HG03135 (cell line): ENCODE data around the gene SNUPN.

Source experiments
- ATAC-seq: cut with Tn5 transposase; IDR thresholded peaks from one replicate; pipeline ENCODE4 v1.9.1; 2021; ENCODE audit warnings: mild to moderate bottlenecking, moderate library complexity; ENCODE audit not compliant: unreplicated experiment

The SNUPN gene

GRCh38 chr15:75625542-75626347, at the start of gene SNUPN:
SNUPN (minus strand) TSS chr15:75625725; CDS start chr15:75621051, 4,674 bp downstream.
- peak; percentile 71 for ATAC-seq

GRCh38 chr15:75674366-75674765, 48.8 kb upstream of the SNUPN start:
- ATAC-seq, result no peak

GRCh38 chr15:75673426-75674235, 48.1 kb upstream of the SNUPN start:
- no peak for ATAC-seq

- no peak for ATAC-seq
These were observed 47.3 kb upstream of the SNUPN start for GRCh38 chr15:75672646-75673425.

- no peak for ATAC-seq
These were observed 46.4 kb upstream of the SNUPN start for GRCh38 chr15:75671730-75672602.

GRCh38 chr15:75669879-75670212, 44.3 kb upstream of the SNUPN start:
- no peak for ATAC-seq

GRCh38 chr15:75669191-75669878, 43.8 kb upstream of the SNUPN start:
- no peak for ATAC-seq

GRCh38 chr15:75666823-75667501, 41.4 kb upstream of the SNUPN start:
- no peak for ATAC-seq

GRCh38 chr15:75663931-75664421, 38.5 kb upstream of the SNUPN start:
- no peak for ATAC-seq

DNA sequence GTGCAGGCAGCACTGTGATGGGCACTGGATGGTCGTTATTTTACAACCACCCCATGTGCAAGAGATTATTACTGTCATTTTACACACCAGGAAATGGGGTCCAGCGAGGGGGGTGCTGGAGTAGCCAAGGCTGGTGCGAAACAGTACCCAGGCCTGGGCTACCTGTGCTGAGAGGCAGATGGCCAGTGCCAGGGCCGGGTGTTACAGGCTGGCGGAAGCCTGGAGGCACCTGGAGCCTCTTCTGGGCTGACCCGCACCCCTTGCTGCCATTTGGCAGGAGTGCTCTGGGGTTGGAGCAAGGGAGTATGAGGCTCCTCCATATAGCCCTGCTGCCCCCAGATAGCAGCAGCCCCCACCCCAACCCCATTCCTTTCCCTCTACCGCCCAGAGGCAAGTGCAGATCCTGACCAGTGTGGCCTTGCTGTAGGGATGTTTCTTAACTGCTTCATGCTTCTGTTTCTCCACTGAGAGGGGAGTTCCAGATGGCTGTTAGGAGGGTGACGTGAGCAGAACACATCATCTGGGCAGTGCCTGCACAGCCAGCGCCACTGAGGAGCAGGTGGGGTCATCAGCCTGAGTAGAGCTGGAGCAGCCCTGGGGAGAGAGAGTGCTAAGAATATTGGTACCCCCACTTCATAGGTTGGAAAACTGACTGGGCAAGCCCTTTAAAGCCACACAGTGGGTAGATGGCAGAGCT, 37.4 kb upstream of the SNUPN start:
- no peak for ATAC-seq

- no peak for ATAC-seq
These were observed 36.2 kb upstream of the SNUPN start for GRCh38 chr15:75661756-75662140.

- no peak for ATAC-seq
These were observed 35.7 kb upstream of the SNUPN start for GRCh38 chr15:75661100-75661755.

DNA sequence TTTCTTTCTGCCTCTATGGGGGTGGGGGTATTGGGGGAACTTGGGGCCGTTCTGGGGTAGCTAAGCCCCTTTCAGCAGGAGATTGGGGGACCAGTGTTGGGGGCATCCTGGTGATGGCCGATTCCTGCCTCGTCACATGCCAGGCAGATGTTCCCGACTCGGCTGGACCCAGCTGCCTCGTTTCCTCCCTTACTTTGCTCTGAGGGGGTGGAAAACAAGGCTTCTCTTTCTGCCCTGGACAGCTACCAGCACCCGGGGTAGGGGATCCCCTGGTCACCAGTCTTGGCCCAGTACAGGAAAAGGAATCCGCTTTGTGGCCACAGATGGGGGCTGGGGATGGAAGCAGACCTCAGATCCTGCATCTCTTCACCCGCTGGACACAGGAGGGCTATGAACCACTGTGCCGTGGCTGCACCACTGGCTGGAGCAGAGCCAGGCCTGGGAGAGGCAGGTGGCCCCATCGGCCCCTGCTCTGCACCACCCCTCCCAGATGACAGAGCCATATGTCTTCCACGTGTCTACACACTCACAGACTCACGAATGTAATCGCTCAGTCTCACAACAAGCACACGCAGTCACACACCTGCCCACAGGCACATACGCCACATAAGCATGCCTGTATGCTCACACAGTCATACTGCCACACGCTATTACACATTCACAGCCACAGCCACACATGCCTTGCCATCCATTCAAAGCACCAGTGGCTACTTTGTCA, 34.6 kb upstream of the SNUPN start:
- no peak for ATAC-seq

DNA sequence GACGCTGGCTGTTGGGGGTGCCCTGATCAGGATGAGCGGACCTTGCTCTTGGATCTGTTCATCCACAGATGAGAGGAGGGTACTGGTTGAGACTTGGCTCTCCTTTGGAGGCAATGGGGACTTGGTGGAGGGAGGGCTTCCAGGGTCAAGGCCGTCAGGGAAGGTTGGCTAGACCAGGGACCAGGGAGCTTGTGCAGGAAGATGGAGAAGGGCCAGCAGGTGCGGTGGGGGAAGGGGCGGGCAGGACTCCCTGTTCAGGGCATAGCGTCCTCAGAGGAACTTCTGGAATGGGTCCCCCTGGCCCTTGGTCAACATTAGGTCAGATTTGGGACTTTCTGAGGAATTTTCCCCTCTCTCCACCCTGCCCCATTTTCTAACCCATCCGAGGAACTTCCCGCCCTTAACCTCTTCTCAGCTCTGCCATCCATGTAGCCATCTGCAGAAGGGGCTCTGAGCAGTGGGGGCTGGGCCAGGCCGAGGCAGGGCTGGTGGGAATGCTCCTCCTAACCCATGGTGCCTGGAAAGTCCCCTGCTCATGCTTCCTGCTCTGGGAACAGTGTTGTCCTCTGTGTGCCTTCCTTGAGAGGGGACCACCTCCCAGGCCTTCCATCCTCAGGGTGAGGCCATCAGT, 33.7 kb upstream of the SNUPN start:
- ATAC-seq, result no peak

DNA sequence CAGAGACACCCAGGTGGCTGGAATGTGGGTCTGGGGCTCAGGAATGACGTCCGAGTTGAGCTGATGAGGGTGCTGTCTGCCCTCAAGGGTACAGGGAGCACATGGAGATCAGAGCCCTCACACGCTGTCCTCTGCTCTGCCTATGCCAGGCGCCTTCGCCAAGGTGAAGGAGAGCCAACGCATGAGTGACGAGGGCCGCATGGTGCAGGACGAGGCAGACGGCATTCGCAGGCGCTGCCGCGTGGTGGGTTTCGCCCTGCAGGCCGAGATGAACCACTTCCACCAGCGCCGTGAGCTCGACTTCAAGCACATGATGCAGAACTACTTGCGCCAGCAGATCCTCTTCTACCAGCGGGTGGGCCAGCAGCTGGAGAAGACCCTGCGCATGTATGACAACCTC, 31.3 kb upstream of the SNUPN start:
- no peak for ATAC-seq

- no peak for ATAC-seq
These were observed 30.8 kb upstream of the SNUPN start for GRCh38 chr15:75656331-75656730.

DNA sequence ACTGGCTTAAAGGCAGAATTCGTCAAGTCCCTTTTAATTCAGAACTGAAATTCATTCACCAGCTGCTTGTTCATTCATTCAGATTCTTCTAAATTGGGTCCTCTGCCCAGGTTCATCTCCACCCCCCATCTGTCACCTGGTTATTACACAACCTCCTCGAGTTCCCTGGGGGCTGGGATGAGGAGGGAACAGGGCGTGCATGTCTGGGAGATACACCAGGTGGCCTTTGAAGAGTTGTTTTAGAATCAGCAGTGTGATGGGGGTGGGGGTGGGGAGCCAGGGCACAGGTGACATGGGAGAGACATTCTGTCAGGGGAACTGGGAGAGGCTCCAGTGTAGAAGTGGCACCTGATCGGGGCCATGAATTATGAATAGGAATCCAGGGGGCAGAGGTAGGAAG, 30.4 kb upstream of the SNUPN start:
- ATAC-seq, result no peak
